Stomach (tissue), 9 donors: ENCODE measurements around the gene ABTB2. TPM values are rescaled to one million over a fixed set of nuclear protein-coding genes. Genes with fewer than 3 reads are reported as not detected.

ENCODE experiments used
- DNase-seq, 2 donors: peaks; one replicate each; pipeline versions ENCODE4 v3.0.0 to v3.0.0-alpha.2; 2013 to 2019
- H3K27ac ChIP-seq, 5 donors: fragments of 200-600 bp in 4 of 5; sonication (generic) in 4 of 5; one replicate each; pipeline ENCODE4 v1.5.1; 2013 to 2019; ENCODE audit warnings: mild to moderate bottlenecking in 1 of 5, moderate library complexity in 1 of 5
- H3K27me3 ChIP-seq, 3 donors: fragments of 200-600 bp; sonication (generic); one replicate each; pipeline ENCODE4 v1.5.1; 2017 to 2019; ENCODE audit warnings: mixed run types in 1 of 3
- H3K36me3 ChIP-seq, 4 donors: fragments of 200-600 bp; sonication (generic); 1 replicate in 3 of 4; 2 replicates in 1 of 4; pipeline ENCODE4 v1.5.1; 2016 to 2019
- H3K4me1 ChIP-seq, 4 donors: fragments of 200-600 bp; sonication (generic); one replicate each; pipeline ENCODE4 v1.5.1; 2016 to 2019
- H3K4me3 ChIP-seq, 4 donors: fragments of 200-600 bp; sonication (generic) in 3 of 4; one replicate each; pipeline ENCODE4 v1.5.1; 2016 to 2019; ENCODE audit warnings: mild to moderate bottlenecking in 1 of 4
- H3K9me3 ChIP-seq, 4 donors: fragments of 200-600 bp; sonication (generic); one replicate each; pipeline ENCODE4 v1.5.1; 2016 to 2019
- CTCF ChIP-seq, 7 experiments: fragments of 450-650 bp in 4 of 7; fragments of 200-600 bp in 3 of 7; sonication (generic) in 3 of 7; IDR thresholded peaks; one replicate each; pipeline ENCODE4 v1.5.1; 2016 to 2019; ENCODE audit warnings: antibody characterized with exemption in 7 of 7, control low read depth in 2 of 7, mild to moderate bottlenecking in 1 of 7
- EP300 ChIP-seq: sonication (generic); formaldehyde crosslinking; IDR thresholded peaks from one replicate; pipeline ENCODE4 v1.6.1; 2017; ENCODE audit warnings: antibody characterized with exemption
- POLR2A ChIP-seq, 4 donors: fragments of 450-650 bp; IDR thresholded peaks; one replicate each; pipeline ENCODE4 v1.6.1; 2016; ENCODE audit warnings: antibody characterized with exemption in 4 of 4, control low read depth in 2 of 4, mild to moderate bottlenecking in 1 of 4, moderate library complexity in 1 of 4
- POLR2AphosphoS5 ChIP-seq, 3 donors: sonication (generic); formaldehyde crosslinking; IDR thresholded peaks; one replicate each; pipeline ENCODE4 v1.6.1; 2016; ENCODE audit warnings: antibody characterized with exemption in 3 of 3
- WGBS, 5 donors: extraction: QIAGEN DNeasy Blood & Tissue Kit in 3 of 5; methylation state at CpG; one replicate each; pipeline versions ENCODE4 v1.1.5 to v1.1.7; 2013 to 2018; 5-methylcytosine and 5-hydroxymethylcytosine counted together
- intact Hi-C: fragments of 100-400 bp; cut with DNase I; formaldehyde crosslinking; loops from one replicate; pipeline ENCODE4 v1.15.1; 2023; ENCODE audit warnings: low total_unique reads
- polyA plus RNA-seq, 3 donors: library from polyadenylated mRNA; stranded (reverse); fragments of 200-250 nt; gene quantifications; one replicate each; pipeline ENCODE4 v1.2.3, GENCODE V29; 2013
- total RNA-seq, 5 donors: library from RNA; depleted of rRNA; stranded (reverse); fragments of >200 nt; gene quantifications; one replicate each; pipeline versions ENCODE4 v1.1.0 to v1.2.3, GENCODE V29; 2014 to 2016
- donor health status: healthy with polysubstance abuse.
- donor health status: Bipolar disorder and iron deficiency.
- donor health status: healthy.

Gene ABTB2
- total and polyA plus RNA-seq, 8 donors, result 0.58 to 12.7 (median 2.2) TPM

- no peak for TF ChIP-seq POLR2AphosphoS5 (IDR thresholded peaks at IDR 0.05)
- no peak for TF ChIP-seq CTCF (IDR thresholded peaks at IDR 0.05)
- TF ChIP-seq EP300, result no peak
- no peak for TF ChIP-seq POLR2A (IDR thresholded peaks at IDR 0.05)
- 93 to 97% (median 96%) methylated on average over 4 of the region's 4 CpGs for WGBS, 5 donors
- intact Hi-C loops, result no loop called here
- no peak overlapping the region for H3K4me3 ChIP-seq
- H3K27me3 ChIP-seq, result no peaks in the 10 kb centered on the region
- H3K9me3 ChIP-seq, result no peaks in the 10 kb centered on the region
- no peak overlapping the region for H3K27ac ChIP-seq
- H3K4me1 ChIP-seq, result no peaks in the 10 kb centered on the region
- no peak for DNase-seq
- peaks cover 79 to 100% (median 99%) of the 10 kb centered on the region in 4 donors for H3K36me3 ChIP-seq
These were observed 237.2 kb downstream of the ABTB2 start for GRCh38 chr11:34120651-34121050.

DNA sequence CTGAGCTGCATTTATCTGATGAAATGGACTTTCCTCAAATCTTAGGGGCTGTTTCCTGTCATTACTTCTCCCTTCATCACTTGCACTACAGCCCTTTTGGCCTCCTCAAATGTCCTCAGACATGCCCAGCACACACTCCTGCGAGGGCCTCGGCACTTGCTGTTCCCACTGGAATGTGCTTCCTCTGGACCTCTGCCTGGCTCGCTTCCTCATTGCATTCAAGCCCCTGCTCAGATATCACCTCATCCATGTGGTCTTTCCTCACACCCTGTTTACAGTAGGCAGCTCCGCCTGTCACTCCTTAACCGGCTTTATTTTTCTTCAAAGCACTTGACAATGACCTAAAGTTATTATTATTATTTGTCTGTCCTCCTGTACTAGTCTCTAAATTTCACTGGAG, 243.3 kb downstream of the ABTB2 start:
- Histone ChIP-seq H3K4me3 (no peak overlapping the region), H3K4me1 (no peaks in the 10 kb centered on the region), H3K27me3 (no peaks in the 10 kb centered on the region), H3K27ac (no peak overlapping the region), H3K36me3 (peaks cover 77 to 100% (median 100%) of the 10 kb centered on the region in 4 donors), H3K9me3 (no peaks in the 10 kb centered on the region)
- TF ChIP-seq EP300 (no peak), CTCF (IDR thresholded peaks at IDR 0.05) (no peak), POLR2AphosphoS5 (IDR thresholded peaks at IDR 0.05) (no peak), POLR2A (IDR thresholded peaks at IDR 0.05) (no peak)
- intact Hi-C loops, result no loop called here
- 85 to 95% (median 93%) methylated on average over 5 of the region's 5 CpGs for WGBS, 5 donors
- DNase-seq, result no peak

- TF ChIP-seq POLR2A (IDR thresholded peaks at IDR 0.05) (no peak), CTCF (IDR thresholded peaks at IDR 0.05) (no peak), EP300 (no peak), POLR2AphosphoS5 (IDR thresholded peaks at IDR 0.05) (no peak)
- 79 to 100% (median 97%) methylated on average over 2 of the region's 2 CpGs for WGBS, 5 donors
- no peak for DNase-seq
- Histone ChIP-seq H3K9me3 (no peaks in the 10 kb centered on the region), H3K4me1 (no peaks in the 10 kb centered on the region), H3K4me3 (no peak overlapping the region), H3K36me3 (peaks cover 76 to 100% (median 100%) of the 10 kb centered on the region in 4 donors), H3K27ac (no peak overlapping the region), H3K27me3 (no peaks in the 10 kb centered on the region)
- intact Hi-C loops, result no loop called here
These were observed 243.8 kb downstream of the ABTB2 start for GRCh38 chr11:34114014-34114413.

DNA sequence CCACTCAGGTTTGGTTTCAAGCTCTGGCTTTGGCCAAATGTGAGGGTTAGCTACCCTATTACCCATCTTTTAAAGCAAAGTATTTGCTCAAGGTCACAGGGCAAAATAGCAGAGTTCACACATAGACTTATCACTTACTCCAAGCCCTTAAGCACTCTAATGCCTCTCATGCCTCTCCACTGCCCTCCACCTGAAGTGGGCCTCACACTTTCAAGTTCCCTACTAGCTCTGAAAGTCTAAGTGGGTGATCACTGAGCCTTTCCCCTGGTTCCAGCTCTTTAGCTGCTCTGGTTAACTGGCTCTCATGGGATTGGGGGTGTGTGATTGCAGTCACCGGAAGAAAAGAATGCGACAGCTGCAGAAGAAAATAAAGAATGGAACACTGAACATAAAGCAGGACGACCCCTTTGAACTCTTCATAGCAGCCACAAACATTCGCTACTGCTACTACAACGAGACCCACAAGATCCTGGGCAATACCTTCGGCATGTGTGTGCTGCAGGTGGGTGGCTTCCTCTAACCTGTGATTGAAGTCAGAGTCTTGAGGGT, 246.0 kb downstream of the ABTB2 start:
- Histone ChIP-seq H3K27ac (no peak overlapping the region), H3K4me3 (no peak overlapping the region), H3K9me3 (no peaks in the 10 kb centered on the region), H3K4me1 (peaks cover 3 to 12% (median 10%) of the 10 kb centered on the region in 4 donors), H3K36me3 (peaks cover 64 to 93% (median 89%) of the 10 kb centered on the region in 4 donors), H3K27me3 (no peaks in the 10 kb centered on the region)
- intact Hi-C loops, result no loop called here
- 88 to 99% (median 94%) methylated on average over 6 of the region's 6 CpGs for whole genome bisulfite sequencing, 5 donors
- no peak for TF ChIP-seq EP300
- TF ChIP-seq POLR2AphosphoS5 (IDR thresholded peaks at IDR 0.05), result no peak
- TF ChIP-seq POLR2A (IDR thresholded peaks at IDR 0.05), result no peak
- TF ChIP-seq CTCF (IDR thresholded peaks at IDR 0.05), result no peak
- DNase-seq, result no peak
